T-helper 1 cell treated with Interleukin-12 subunit alpha and Interleukin-12 subunit beta and Interleukin-4 antibody, amounts not matched to agents 30 μg/mL and 1 μg/mL, for 36 hours (primary cell): Measurements from ENCODE around the gene HDAC11.
"Not testable (repeated sequence)": the region's sequence is repeated elsewhere in the genome, so short reads cannot be mapped to it uniquely, and the experiment has no call there.

Experiments
- H3K27ac Mint-ChIP-seq: one replicate; pipeline ENCODE4 v1.8.0; 2021; ENCODE audit warnings: mild to moderate bottlenecking, mixed read lengths
- H3K27me3 Mint-ChIP-seq: one replicate; pipeline ENCODE4 v1.8.0; 2021; ENCODE audit warnings: low read depth, mixed read lengths
- H3K36me3 Mint-ChIP-seq: one replicate; pipeline ENCODE4 v1.8.0; 2021; ENCODE audit warnings: low read depth, mixed read lengths
- H3K4me1 Mint-ChIP-seq: one replicate; pipeline ENCODE4 v1.8.0; 2021; ENCODE audit warnings: low read depth, mixed read lengths
- H3K4me3 Mint-ChIP-seq: one replicate; pipeline ENCODE4 v1.8.0; 2021; ENCODE audit warnings: mild to moderate bottlenecking, moderate library complexity, mixed read lengths
- H3K9me3 Mint-ChIP-seq: one replicate; pipeline ENCODE4 v1.8.0; 2021; ENCODE audit warnings: mixed read lengths

The HDAC11 gene

DNA sequence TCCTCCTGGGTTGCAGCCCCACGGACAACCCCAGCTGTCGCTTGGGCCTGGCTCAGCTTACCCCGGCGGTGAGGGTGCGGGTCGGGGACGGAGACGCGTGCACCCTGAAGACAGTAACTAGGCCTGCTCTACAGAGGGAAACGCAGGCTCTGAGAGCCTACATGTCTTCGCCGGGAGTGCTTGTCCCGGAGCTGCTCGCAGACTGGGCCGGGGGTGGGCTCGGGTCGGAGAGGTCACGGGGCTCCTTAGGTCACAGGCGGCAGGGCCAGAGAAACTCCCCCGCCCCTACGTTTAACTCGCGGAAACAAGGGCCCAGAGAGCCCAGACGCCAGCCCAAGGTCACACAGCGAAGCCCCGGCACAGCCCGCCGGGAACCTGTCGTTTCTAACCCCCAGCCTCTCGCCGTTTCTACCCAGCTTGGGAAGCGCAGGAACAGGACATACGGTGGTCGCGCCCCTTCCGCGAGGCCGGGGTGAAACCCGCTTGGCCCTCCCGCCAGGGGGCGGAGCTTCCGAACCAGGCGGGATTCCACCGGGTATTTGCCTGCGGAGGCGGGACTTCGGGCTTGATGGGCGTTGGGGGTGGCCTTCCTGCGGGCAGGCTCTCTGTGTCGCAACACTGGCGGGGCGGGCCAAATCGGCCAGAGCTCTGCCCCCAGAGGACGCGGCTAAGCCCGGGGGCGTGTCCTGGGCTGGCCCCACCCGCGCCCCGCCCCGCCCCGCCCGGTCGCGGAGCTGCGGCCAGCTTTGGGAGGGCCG lies at the start of gene HDAC11:
HDAC11 (plus strand) TSS at position 725 of the 758 bp plus-strand sequence. CDS start 42 bp downstream, outside the sequence.
- Mint-ChIP-seq H3K27me3 (peaks cover 14% of the 10 kb centered on the region), H3K4me3 (peak within 1 kb of the TSS; percentile 86), H3K36me3 (no peaks in the 10 kb centered on the region), H3K27ac (peak within 1 kb of the TSS; percentile 80), H3K4me1 (peaks cover 4% of the 10 kb centered on the region), H3K9me3 (no peaks in the 10 kb centered on the region)

DNA sequence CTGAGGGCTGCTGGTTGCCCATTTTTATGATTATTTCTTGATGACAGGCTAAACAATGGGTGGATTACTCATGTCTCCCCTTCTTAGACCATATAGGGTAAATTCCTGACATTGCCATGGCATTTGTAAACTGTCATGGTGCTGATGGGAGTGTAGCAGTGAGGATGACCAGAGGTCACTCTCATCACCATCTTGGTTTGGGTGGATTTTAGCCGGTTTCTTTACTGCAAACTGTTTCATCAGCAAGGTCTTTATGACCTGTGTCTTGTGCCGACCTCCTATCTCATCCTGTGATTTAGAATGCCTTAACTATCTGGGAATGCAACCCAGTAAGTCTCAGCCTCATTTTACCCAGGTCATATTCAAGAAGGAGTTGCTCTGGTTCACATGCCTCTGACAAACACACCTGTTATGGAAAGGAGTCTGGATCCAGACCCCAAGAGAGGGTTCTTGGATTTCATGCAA lies 49.7 kb upstream of the HDAC11 start:
- not testable (repeated sequence) for H3K27me3 Mint-ChIP-seq, H3K36me3 Mint-ChIP-seq, H3K9me3 Mint-ChIP-seq, H3K27ac Mint-ChIP-seq, H3K4me3 Mint-ChIP-seq
- peaks cover 19% of the 10 kb centered on the region for H3K4me1 Mint-ChIP-seq

DNA sequence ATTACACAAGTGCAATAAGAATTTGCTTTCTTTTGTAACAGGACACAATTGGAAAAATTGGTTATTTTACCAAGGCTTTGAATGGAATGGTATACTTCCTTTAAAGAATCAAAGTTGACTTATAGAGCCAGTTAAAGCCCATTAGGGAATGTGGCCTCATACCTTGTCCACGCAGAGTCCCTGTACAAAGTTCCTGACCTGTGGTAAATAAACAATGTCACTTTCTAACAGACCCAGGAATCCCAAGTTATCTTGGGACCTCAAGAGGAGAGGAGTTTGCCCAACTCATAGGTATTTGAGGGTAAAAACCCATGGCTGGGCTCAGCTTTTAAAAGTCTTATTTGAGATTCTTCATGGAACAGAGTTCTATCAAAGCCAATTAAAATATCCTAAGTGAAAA lies 48.0 kb upstream of the HDAC11 start:
- H3K4me3 Mint-ChIP-seq: no peak overlapping the region
- H3K9me3 Mint-ChIP-seq: peaks cover 3% of the 10 kb centered on the region
- peaks cover 7% of the 10 kb centered on the region for H3K36me3 Mint-ChIP-seq
- H3K4me1 Mint-ChIP-seq: peaks cover 13% of the 10 kb centered on the region
- H3K27me3 Mint-ChIP-seq: peaks cover 18% of the 10 kb centered on the region
- H3K27ac Mint-ChIP-seq: no peak overlapping the region

DNA sequence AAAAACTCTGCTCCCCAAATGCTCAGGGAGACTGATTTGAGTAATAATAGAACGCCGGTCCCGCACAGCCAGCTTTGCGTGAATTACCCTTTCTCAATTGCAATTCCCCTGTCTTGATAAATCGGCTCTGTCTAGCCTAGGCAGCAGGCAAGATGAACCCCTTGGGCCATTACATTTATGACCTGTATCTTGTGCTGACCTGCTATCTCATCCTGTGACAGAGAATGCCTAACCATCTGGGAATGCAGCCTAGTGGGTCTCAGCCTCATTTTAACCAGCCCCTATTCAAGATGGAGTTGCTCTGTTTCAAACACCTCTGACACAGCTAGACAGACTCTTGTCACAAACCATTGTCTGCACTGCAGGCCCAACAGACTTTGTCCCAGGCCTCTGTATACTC lies 46.2 kb upstream of the HDAC11 start:
- peaks cover 3% of the 10 kb centered on the region for H3K9me3 Mint-ChIP-seq
- peaks cover 6% of the 10 kb centered on the region for H3K4me1 Mint-ChIP-seq
- H3K36me3 Mint-ChIP-seq: peaks cover 3% of the 10 kb centered on the region
- H3K4me3 Mint-ChIP-seq: no peak overlapping the region
- no peak overlapping the region for H3K27ac Mint-ChIP-seq
- peaks cover 22% of the 10 kb centered on the region for H3K27me3 Mint-ChIP-seq

- H3K27ac Mint-ChIP-seq, H3K9me3 Mint-ChIP-seq, H3K36me3 Mint-ChIP-seq, H3K4me3 Mint-ChIP-seq, H3K4me1 Mint-ChIP-seq: not testable (repeated sequence)
- H3K27me3 Mint-ChIP-seq: peaks cover 22% of the 10 kb centered on the region
Observed at GRCh38 chr3:13436213-13436612, 43.9 kb upstream of the HDAC11 start.

- no peaks in the 10 kb centered on the region for H3K36me3 Mint-ChIP-seq
- H3K27ac Mint-ChIP-seq: no peak overlapping the region
Observed at GRCh38 chr3:13440204-13440817, 39.8 kb upstream of the HDAC11 start.

GRCh38 chr3:13442882-13443281 lies 37.2 kb upstream of the HDAC11 start:
- not testable (repeated sequence) for H3K4me3 Mint-ChIP-seq, H3K9me3 Mint-ChIP-seq, H3K27me3 Mint-ChIP-seq

More at GRCh38 chr3:13440204-13440817, 39.8 kb upstream of the HDAC11 start:
- Mint-ChIP-seq H3K27me3 (peaks cover 16% of the 10 kb centered on the region), H3K9me3 (no peaks in the 10 kb centered on the region), H3K4me3 (no peak overlapping the region), H3K4me1 (no peaks in the 10 kb centered on the region)

GRCh38 chr3:13451301-13451673 lies 28.8 kb upstream of the HDAC11 start:
- Mint-ChIP-seq H3K27me3 (no peaks in the 10 kb centered on the region), H3K9me3 (no peaks in the 10 kb centered on the region), H3K27ac (peak overlapping the region; percentile 86), H3K36me3 (no peaks in the 10 kb centered on the region), H3K4me3 (peak overlapping the region; percentile 91), H3K4me1 (peaks cover 13% of the 10 kb centered on the region)

More at GRCh38 chr3:13442882-13443281, 37.2 kb upstream of the HDAC11 start:
- H3K36me3 Mint-ChIP-seq, H3K27ac Mint-ChIP-seq, H3K4me1 Mint-ChIP-seq: not testable (repeated sequence)

GRCh38 chr3:13452490-13453335 lies 27.4 kb upstream of the HDAC11 start:
- Mint-ChIP-seq H3K9me3 (no peaks in the 10 kb centered on the region), H3K4me3 (peak overlapping the region; percentile 91), H3K27me3 (no peaks in the 10 kb centered on the region), H3K27ac (no peak overlapping the region), H3K4me1 (peaks cover 13% of the 10 kb centered on the region), H3K36me3 (no peaks in the 10 kb centered on the region)

- Mint-ChIP-seq H3K9me3 (no peaks in the 10 kb centered on the region), H3K4me1 (peaks cover 13% of the 10 kb centered on the region), H3K4me3 (no peak overlapping the region), H3K27ac (no peak overlapping the region), H3K36me3 (no peaks in the 10 kb centered on the region), H3K27me3 (peaks cover 6% of the 10 kb centered on the region)
Observed at GRCh38 chr3:13455644-13456043, 24.5 kb upstream of the HDAC11 start.

GRCh38 chr3:13457593-13457992 lies 22.5 kb upstream of the HDAC11 start:
- peaks cover 13% of the 10 kb centered on the region for H3K27me3 Mint-ChIP-seq
- H3K4me1 Mint-ChIP-seq: peaks cover 4% of the 10 kb centered on the region
- no peaks in the 10 kb centered on the region for H3K9me3 Mint-ChIP-seq
- no peaks in the 10 kb centered on the region for H3K36me3 Mint-ChIP-seq
- H3K27ac Mint-ChIP-seq: no peak overlapping the region
- H3K4me3 Mint-ChIP-seq: no peak overlapping the region

DNA sequence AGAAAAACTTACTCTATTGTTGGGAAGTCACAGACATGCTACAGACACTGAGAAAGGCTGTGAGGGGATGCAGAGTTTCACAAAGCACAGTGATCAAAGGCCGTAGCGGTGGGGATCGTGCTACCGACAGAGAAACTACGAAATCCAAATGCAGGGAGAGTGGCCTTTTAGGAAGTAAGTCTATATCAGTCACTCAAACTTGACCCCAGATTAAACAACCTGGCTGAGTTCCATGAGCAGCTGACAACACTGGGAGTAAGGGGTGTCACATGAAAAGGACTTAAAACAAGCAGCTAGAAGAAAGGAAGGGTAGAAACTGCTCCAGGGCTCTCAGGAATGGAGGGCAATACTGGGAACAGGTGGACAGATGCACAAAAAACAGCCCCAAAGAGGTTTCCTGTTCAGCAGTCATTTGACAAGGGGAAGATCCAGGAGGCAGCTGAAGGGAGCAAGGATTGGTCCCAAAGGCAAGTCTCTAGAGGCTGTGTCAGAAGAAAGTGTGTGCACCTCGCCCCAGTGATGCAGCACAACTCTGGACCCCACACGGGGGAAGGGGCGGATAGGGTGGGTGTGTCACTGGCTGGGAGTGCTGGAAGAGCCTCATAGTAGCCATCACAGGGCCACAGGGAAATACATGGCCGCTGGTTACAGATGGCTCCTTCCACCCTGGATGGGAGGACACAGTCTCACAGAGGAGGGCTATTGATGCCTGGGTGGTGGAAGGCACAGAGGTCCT lies 20.3 kb upstream of the HDAC11 start:
- peaks cover 3% of the 10 kb centered on the region for H3K4me1 Mint-ChIP-seq
- peaks cover 21% of the 10 kb centered on the region for H3K27me3 Mint-ChIP-seq
- H3K36me3 Mint-ChIP-seq: no peaks in the 10 kb centered on the region
- no peak overlapping the region for H3K27ac Mint-ChIP-seq
- H3K4me3 Mint-ChIP-seq: no peak overlapping the region
- no peaks in the 10 kb centered on the region for H3K9me3 Mint-ChIP-seq

DNA sequence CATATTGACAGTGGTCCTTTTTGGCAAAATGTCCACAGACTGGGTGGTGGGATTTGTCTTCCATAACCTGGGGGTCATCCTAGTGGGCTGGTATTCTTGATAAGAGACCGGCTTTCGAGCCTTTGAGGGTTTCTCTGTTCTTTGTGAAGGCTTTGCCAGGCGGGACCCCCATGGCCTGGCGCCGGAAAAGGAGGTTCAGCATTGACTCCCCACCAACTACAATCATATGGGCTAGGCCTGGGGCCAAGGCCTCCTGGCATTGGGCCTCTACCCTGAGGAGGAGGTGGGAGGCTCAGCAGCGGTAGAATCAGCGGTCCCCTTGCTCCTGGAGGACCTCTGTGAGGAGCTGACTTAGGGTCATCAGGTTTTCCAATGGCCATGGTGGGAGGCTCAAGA lies 19.8 kb upstream of the HDAC11 start:
- H3K27me3 Mint-ChIP-seq: peaks cover 24% of the 10 kb centered on the region
- no peak overlapping the region for H3K27ac Mint-ChIP-seq
- peaks cover 3% of the 10 kb centered on the region for H3K4me1 Mint-ChIP-seq
- no peaks in the 10 kb centered on the region for H3K9me3 Mint-ChIP-seq
- no peaks in the 10 kb centered on the region for H3K36me3 Mint-ChIP-seq
- no peak overlapping the region for H3K4me3 Mint-ChIP-seq
